Neural cell (in vitro differentiated cells): ENCODE data around the gene TF. TPM values are rescaled to one million over a fixed set of nuclear protein-coding genes. Genes with fewer than 3 reads are reported as not detected.

ENCODE experiments used
- H2AFZ ChIP-seq: fragments of 200-600, 300-800 bp; sonication (generic), shearing (Covaris generic); 2 replicates; pipeline ENCODE4 v1.6.0; 2014; ENCODE audit warnings: low read depth, mild to moderate bottlenecking, antibody characterized with exemption, low read length, moderate library complexity
- H3F3A ChIP-seq: fragments of 200-600 bp; shearing (Covaris generic); 2 replicates; pipeline ENCODE4 v1.6.1; 2016; ENCODE audit warnings: mild to moderate bottlenecking, moderate library complexity, mixed read lengths, antibody characterized with exemption, low read length; ENCODE audit not compliant: insufficient read depth, poor library complexity, severe bottlenecking
- H3K27ac ChIP-seq: fragments of 200-600, 300-800 bp; sonication (generic), shearing (Covaris generic); 2 replicates; pipeline ENCODE4 v1.5.1; 2014; ENCODE audit warnings: mild to moderate bottlenecking, low read length, moderate library complexity
- H3K27me3 ChIP-seq: fragments of 300-800, 200-600 bp; sonication (generic), shearing (Covaris generic); 2 replicates; pipeline ENCODE4 v1.6.0; 2014; ENCODE audit warnings: mild to moderate bottlenecking, low read depth, low read length, moderate library complexity; ENCODE audit not compliant: insufficient read depth
- H3K36me3 ChIP-seq: fragments of 300-800, 200-600 bp; sonication (generic), shearing (Covaris generic); 2 replicates; pipeline ENCODE4 v1.5.1; 2014; ENCODE audit warnings: mild to moderate bottlenecking, antibody characterized with exemption, low read length, moderate library complexity; ENCODE audit not compliant: insufficient read depth
- H3K4me2 ChIP-seq: fragments of 300-800, 200-600 bp; sonication (generic), shearing (Covaris generic); 2 replicates; pipeline ENCODE4 v1.6.0; 2014; ENCODE audit warnings: mild to moderate bottlenecking, low read length
- H3K4me3 ChIP-seq: fragments of 300-800, 200-600 bp; sonication (generic), shearing (Covaris generic); 2 replicates; pipeline ENCODE4 v1.5.1; 2014; ENCODE audit warnings: mild to moderate bottlenecking, low read length, moderate library complexity
- H3K79me2 ChIP-seq: fragments of 200-600 bp; shearing (Covaris generic); replicated peaks from 2 replicates; pipeline ENCODE4 v1.6.0; 2014; ENCODE audit warnings: mild to moderate bottlenecking, low read length, moderate library complexity; ENCODE audit not compliant: insufficient read depth
- H3K9ac ChIP-seq: fragments of 300-800, 200-600 bp; sonication (generic), shearing (Covaris generic); 2 replicates; pipeline ENCODE4 v1.6.1; 2016; ENCODE audit warnings: mild to moderate bottlenecking, low read length, mixed read lengths
- H3K9me2 ChIP-seq: fragments of 200-600 bp; shearing (Covaris generic); 2 replicates; pipeline ENCODE4 v1.6.1; 2016; ENCODE audit warnings: mild to moderate bottlenecking, low read length, mixed read lengths; ENCODE audit not compliant: insufficient read depth
- H3K9me3 ChIP-seq: fragments of 200-600, 300-800 bp; sonication (generic), shearing (Covaris generic); 2 replicates; pipeline ENCODE4 v1.6.1; 2016; ENCODE audit warnings: mild to moderate bottlenecking, mixed run types, low read length, moderate library complexity, mixed read lengths
- H4K20me1 ChIP-seq: fragments of 200-600 bp; shearing (Covaris generic); 2 replicates; pipeline ENCODE4 v1.6.1; 2016; ENCODE audit warnings: mild to moderate bottlenecking, mixed run types; ENCODE audit not compliant: insufficient read depth
- EP300 ChIP-seq: fragments of 450-650 bp; conservative IDR thresholded peaks from 2 replicates; pipeline ENCODE4 v1.6.1; 2014; ENCODE audit warnings: antibody characterized with exemption, mild to moderate bottlenecking, moderate library complexity; ENCODE audit not compliant: poor library complexity, severe bottlenecking
- EZH2 ChIP-seq: fragments of 200-600, 300-800 bp; shearing (Covaris generic), sonication (generic); IDR thresholded peaks from 2 replicates; pipeline ENCODE4 v1.6.1; 2014; ENCODE audit warnings: antibody characterized with exemption, low read length, borderline replicate concordance, mild to moderate bottlenecking; ENCODE audit not compliant: insufficient read depth, poor library complexity, severe bottlenecking
- MXI1 ChIP-seq: fragments of 450-650 bp; conservative IDR thresholded peaks from 2 replicates; pipeline ENCODE4 v1.6.1; 2014; ENCODE audit warnings: antibody characterized with exemption, mild to moderate bottlenecking; ENCODE audit not compliant: poor library complexity, severe bottlenecking
- POLR2AphosphoS5 ChIP-seq: IDR thresholded peaks from 2 replicates; pipeline ENCODE4 v1.6.1; 2012
- RAD21 ChIP-seq: fragments of 450-650 bp; conservative IDR thresholded peaks from 2 replicates; pipeline ENCODE4 v1.6.1; 2014; ENCODE audit warnings: antibody characterized with exemption, mild to moderate bottlenecking, moderate library complexity
- SMC3 ChIP-seq: fragments of 450-650 bp; conservative IDR thresholded peaks from 2 replicates; pipeline ENCODE4 v1.6.1; 2014; ENCODE audit warnings: antibody characterized with exemption, mild to moderate bottlenecking, moderate library complexity; ENCODE audit not compliant: poor library complexity
- TAF1 ChIP-seq: IDR thresholded peaks from 2 replicates; pipeline ENCODE4 v1.6.1; 2012; ENCODE audit warnings: low read depth
- polyA plus RNA-seq: library from polyadenylated mRNA; depleted of rRNA; stranded (reverse); fragments of >200 nt; gene quantifications from 2 replicates; pipeline ENCODE4 v1.2.3, GENCODE V29; 2014
- TF ChIP-seq, protein P1 (sequence below): fragments of 450-650 bp; IDR thresholded peaks from 2 replicates; pipeline ENCODE4 v1.5.1; 2014; ENCODE audit warnings: antibody characterized with exemption, mild to moderate bottlenecking, moderate library complexity; ENCODE audit not compliant: poor library complexity, severe bottlenecking
- TF ChIP-seq, protein P2 (sequence below): IDR thresholded peaks from 2 replicates; pipeline ENCODE4 v1.6.1; 2012; ENCODE audit warnings: borderline replicate concordance

The TF gene
- polyA plus RNA-seq, 1 donor from 2014 or later, result 1.4 TPM

DNA sequence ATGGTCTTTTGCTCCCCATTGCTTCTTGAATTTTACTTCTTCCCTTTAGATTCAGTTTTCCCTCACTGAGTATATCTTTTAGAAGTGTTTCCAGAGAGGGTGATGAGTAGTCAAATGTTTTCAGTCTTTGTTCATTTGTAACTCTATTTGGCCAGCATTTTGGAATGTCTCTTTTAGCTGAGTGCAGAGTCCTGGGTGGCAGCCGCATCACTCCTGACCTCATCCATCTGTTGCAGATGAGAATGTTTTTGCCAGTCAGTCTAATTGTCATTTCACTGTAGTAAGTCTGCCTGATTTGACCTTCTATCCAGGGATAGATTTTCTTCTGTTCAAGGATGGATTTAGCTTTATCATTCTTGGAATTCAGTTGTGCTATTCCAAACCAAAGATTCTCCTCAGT lies 66.7 kb downstream of the TF start:
- Histone ChIP-seq H3K36me3 (peaks cover 10% of the 10 kb centered on the region), H3K9me2 (no peaks in the 10 kb centered on the region), H3K79me2 (no peaks in the 10 kb centered on the region), H2AFZ (no peak overlapping the region), H3K4me2 (no peak overlapping the region), H3F3A (no peaks in the 10 kb centered on the region), H3K27me3 (no peaks in the 10 kb centered on the region), H4K20me1 (no peaks in the 10 kb centered on the region), H3K27ac (no peak overlapping the region), H3K4me3 (no peak overlapping the region), H3K9ac (no peak overlapping the region), H3K9me3 (no peaks in the 10 kb centered on the region)
- no peak for TF ChIP-seq EP300
- no peak for TF ChIP-seq TAF1
- no peak for TF ChIP-seq RAD21
- TF ChIP-seq EZH2, result no peak
- no peak for TF ChIP-seq POLR2AphosphoS5
- no peak for TF ChIP-seq SMC3
- TF ChIP-seq, protein P1, sequence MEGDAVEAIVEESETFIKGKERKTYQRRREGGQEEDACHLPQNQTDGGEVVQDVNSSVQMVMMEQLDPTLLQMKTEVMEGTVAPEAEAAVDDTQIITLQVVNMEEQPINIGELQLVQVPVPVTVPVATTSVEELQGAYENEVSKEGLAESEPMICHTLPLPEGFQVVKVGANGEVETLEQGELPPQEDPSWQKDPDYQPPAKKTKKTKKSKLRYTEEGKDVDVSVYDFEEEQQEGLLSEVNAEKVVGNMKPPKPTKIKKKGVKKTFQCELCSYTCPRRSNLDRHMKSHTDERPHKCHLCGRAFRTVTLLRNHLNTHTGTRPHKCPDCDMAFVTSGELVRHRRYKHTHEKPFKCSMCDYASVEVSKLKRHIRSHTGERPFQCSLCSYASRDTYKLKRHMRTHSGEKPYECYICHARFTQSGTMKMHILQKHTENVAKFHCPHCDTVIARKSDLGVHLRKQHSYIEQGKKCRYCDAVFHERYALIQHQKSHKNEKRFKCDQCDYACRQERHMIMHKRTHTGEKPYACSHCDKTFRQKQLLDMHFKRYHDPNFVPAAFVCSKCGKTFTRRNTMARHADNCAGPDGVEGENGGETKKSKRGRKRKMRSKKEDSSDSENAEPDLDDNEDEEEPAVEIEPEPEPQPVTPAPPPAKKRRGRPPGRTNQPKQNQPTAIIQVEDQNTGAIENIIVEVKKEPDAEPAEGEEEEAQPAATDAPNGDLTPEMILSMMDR, result no peak
- TF ChIP-seq MXI1, result no peak
- TF ChIP-seq, protein P2, sequence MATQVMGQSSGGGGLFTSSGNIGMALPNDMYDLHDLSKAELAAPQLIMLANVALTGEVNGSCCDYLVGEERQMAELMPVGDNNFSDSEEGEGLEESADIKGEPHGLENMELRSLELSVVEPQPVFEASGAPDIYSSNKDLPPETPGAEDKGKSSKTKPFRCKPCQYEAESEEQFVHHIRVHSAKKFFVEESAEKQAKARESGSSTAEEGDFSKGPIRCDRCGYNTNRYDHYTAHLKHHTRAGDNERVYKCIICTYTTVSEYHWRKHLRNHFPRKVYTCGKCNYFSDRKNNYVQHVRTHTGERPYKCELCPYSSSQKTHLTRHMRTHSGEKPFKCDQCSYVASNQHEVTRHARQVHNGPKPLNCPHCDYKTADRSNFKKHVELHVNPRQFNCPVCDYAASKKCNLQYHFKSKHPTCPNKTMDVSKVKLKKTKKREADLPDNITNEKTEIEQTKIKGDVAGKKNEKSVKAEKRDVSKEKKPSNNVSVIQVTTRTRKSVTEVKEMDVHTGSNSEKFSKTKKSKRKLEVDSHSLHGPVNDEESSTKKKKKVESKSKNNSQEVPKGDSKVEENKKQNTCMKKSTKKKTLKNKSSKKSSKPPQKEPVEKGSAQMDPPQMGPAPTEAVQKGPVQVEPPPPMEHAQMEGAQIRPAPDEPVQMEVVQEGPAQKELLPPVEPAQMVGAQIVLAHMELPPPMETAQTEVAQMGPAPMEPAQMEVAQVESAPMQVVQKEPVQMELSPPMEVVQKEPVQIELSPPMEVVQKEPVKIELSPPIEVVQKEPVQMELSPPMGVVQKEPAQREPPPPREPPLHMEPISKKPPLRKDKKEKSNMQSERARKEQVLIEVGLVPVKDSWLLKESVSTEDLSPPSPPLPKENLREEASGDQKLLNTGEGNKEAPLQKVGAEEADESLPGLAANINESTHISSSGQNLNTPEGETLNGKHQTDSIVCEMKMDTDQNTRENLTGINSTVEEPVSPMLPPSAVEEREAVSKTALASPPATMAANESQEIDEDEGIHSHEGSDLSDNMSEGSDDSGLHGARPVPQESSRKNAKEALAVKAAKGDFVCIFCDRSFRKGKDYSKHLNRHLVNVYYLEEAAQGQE, result no peak

DNA sequence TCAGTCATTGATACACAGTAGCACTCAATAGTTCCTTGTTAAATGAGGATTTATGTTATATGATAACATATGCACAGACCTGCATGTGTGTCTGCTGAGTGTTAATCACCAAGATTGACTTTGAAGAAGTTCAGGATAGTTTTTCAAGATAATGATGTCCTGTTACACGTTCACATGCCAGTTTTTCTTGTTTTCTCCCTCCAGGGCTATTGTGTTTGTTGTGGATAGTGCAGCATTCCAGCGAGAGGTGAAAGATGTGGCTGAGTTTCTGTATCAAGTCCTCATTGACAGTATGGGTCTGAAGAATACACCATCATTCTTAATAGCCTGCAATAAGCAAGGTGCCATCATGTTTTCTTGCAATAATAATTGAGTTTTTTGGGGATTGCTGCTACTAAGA lies 69.2 kb downstream of the TF start:
- Histone ChIP-seq H3K9me3 (no peaks in the 10 kb centered on the region), H3K79me2 (no peaks in the 10 kb centered on the region), H3K36me3 (peaks cover 14% of the 10 kb centered on the region), H3F3A (no peaks in the 10 kb centered on the region), H3K27me3 (no peaks in the 10 kb centered on the region), H3K4me2 (no peak overlapping the region), H3K9ac (no peak overlapping the region), H3K9me2 (no peaks in the 10 kb centered on the region), H4K20me1 (no peaks in the 10 kb centered on the region), H2AFZ (no peak overlapping the region), H3K4me3 (no peak overlapping the region), H3K27ac (no peak overlapping the region)
- TF ChIP-seq TAF1, result no peak
- TF ChIP-seq, protein P1, result no peak
- TF ChIP-seq, protein P2, result no peak
- TF ChIP-seq SMC3, result no peak
- no peak for TF ChIP-seq RAD21
- TF ChIP-seq MXI1, result no peak
- TF ChIP-seq EP300, result no peak
- no peak for TF ChIP-seq POLR2AphosphoS5
- TF ChIP-seq EZH2, result no peak
